ENCODE data around the gene TANGO6. TPM values are rescaled to one million over a fixed set of nuclear protein-coding genes. Genes with fewer than 3 reads are reported as not detected.

The TANGO6 gene
- total and polyA plus RNA-seq, 10 of the 15 experiments (the other 5 are each of a cell fraction or from before 2014, with no cell fraction given) = 1.1 to 20.6 (median 11.0) TPM

- ChIA-PET POLR2A (no interaction called here), RAD21 (ENCODE audit: unreplicated experiment) (interaction anchor here (0.9 kb wide), 1 partner anchor 277 kb away, joined by 3 read pairs; no protein-coding TSS in a partner anchor), CTCF (interaction anchor here (1.0 kb wide), 1 partner anchor 323 kb away, joined by 3 read pairs; no protein-coding TSS in a partner anchor), SMC1A (ENCODE audit: uncharacterized antibody, unreplicated experiment) (interaction anchor here (1.1 kb wide), 1 partner anchor 27 kb away, joined by 3 read pairs; no protein-coding TSS in a partner anchor)
- FAIRE-seq = no peak
- no peak for DNase-seq (ENCODE audit: low read depth, low spot score)
- H3K36me3 ChIP-seq (ENCODE audit: control insufficient read depth in 2 of 2, insufficient read depth in 2 of 2, low read length in 1 of 2) = no peaks in the 10 kb centered on the region
- intact Hi-C loops (cut with micrococcal nuclease; ENCODE audit: unreplicated experiment) = no loop called here
- H3K27me3 ChIP-seq (replicated peaks in 1 of 2; ENCODE audit: control insufficient read depth in 2 of 2, insufficient read depth in 2 of 2, low read length in 1 of 2) = no peaks in the 10 kb centered on the region
- H3K9me3 ChIP-seq (replicated peaks; ENCODE audit: control insufficient read depth, insufficient read depth, low read length) = no peaks in the 10 kb centered on the region
- no peak for TF ChIP-seq HDAC6 (IDR thresholded peaks at IDR 0.05; ENCODE audit: unreplicated experiment)
- TF ChIP-seq GABPA (IDR thresholded peaks at IDR 0.05; ENCODE audit: low read depth) = no peak
- no peak for TF ChIP-seq EZH2 (IDR thresholded peaks at IDR 0.05; ENCODE audit: borderline replicate concordance, control insufficient read depth, low read depth, low read length)
- TF ChIP-seq FOXM1 (IDR thresholded peaks at IDR 0.05; ENCODE audit: low read depth, low read length) = no peak
- no peak for TF ChIP-seq SP1 (IDR thresholded peaks at IDR 0.05; ENCODE audit: low read depth, low read length)
- TF ChIP-seq YBX1 (IDR thresholded peaks at IDR 0.05) = no peak
- TF ChIP-seq IRF4 (IDR thresholded peaks at IDR 0.05; ENCODE audit: low read depth, low read length) = no peak
- peaks cover 9% of the 10 kb centered on the region for H3K4me1 ChIP-seq (ENCODE audit: control insufficient read depth, insufficient read depth, low read length)
- H3K4me3 ChIP-seq = no peak overlapping the region
- H3K27ac ChIP-seq (ENCODE audit: control insufficient read depth, insufficient read depth) = no peak overlapping the region
- in situ Hi-C loops (cut with MboI) = no loop called here
- H3K79me2 ChIP-seq (ENCODE audit: control insufficient read depth, insufficient read depth, low read length) = no peaks in the 10 kb centered on the region; the same call in 1 of the 2 replicates
- H2AFZ ChIP-seq (ENCODE audit: control insufficient read depth, low read depth, low read length) = no peak overlapping the region
- no peaks in the 10 kb centered on the region for H4K20me1 ChIP-seq (ENCODE audit: control insufficient read depth, insufficient read depth)
- no peak overlapping the region for H3K4me2 ChIP-seq (ENCODE audit: control insufficient read depth, insufficient read depth)
- H3K9ac ChIP-seq (ENCODE audit: control insufficient read depth, insufficient read depth, low read length) = no peak overlapping the region
- no peak for ATAC-seq
- BruUV-seq (replicated peaks) = no TSS peak
- 97% methylated on average over 2 of the region's 2 CpGs for WGBS (ENCODE audit: insufficient coverage, insufficient replicate concordance, low lambda C conversion rate, missing lambda C conversion rate)
Measured at GRCh38 chr16:68851601-68852000, 8.3 kb downstream of the TANGO6 start.

DNA sequence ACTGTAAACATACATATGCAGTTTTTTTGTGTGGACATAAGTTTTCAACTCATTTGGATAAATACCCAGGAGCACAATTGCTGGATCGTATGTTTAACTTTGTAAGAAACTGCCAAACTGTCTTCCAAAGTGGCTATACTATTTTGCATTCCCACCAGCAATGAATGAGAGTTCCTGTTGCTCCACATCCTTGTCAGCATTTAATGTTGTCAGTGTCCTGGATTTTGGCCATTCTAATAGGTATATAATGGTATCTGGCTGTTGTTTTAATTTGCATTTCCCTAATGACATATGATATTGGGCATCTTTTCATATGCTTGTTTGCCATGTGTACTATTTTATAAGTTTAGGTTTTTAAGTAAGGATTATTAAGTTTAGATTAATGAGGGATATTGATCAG is 14.1 kb downstream of the TANGO6 start:
- BruUV-seq (replicated peaks) = no TSS peak
- Histone ChIP-seq H3K27ac (ENCODE audit: control insufficient read depth, insufficient read depth) (no peak overlapping the region), H3K79me2 (ENCODE audit: control insufficient read depth, insufficient read depth, low read length) (no peaks in the 10 kb centered on the region), H3K4me2 (ENCODE audit: control insufficient read depth, insufficient read depth) (no peak overlapping the region), H3K4me3 (no peak overlapping the region), H3K9ac (ENCODE audit: control insufficient read depth, insufficient read depth, low read length) (no peak overlapping the region), H2AFZ (ENCODE audit: control insufficient read depth, low read depth, low read length) (no peak overlapping the region), H3K27me3 (replicated peaks in 1 of 2; ENCODE audit: control insufficient read depth in 2 of 2, insufficient read depth in 2 of 2, low read length in 1 of 2) (no peaks in the 10 kb centered on the region), H4K20me1 (ENCODE audit: control insufficient read depth, insufficient read depth) (no peaks in the 10 kb centered on the region), H3K9me3 (replicated peaks; ENCODE audit: control insufficient read depth, insufficient read depth, low read length) (no peaks in the 10 kb centered on the region), H3K4me1 (ENCODE audit: control insufficient read depth, insufficient read depth, low read length) (no peaks in the 10 kb centered on the region), H3K36me3 (ENCODE audit: control insufficient read depth in 2 of 2, insufficient read depth in 2 of 2, low read length in 1 of 2) (peaks cover 3 to 8% of the 10 kb centered on the region in 2 experiments)
- ChIA-PET CTCF (interaction anchor here (0.6 to 2.2 kb wide), 2 partner anchors 10 to 195 kb away, joined by 4 to 11 read pairs; no protein-coding TSS in a partner anchor), RAD21 (ENCODE audit: unreplicated experiment) (no interaction called here), SMC1A (ENCODE audit: uncharacterized antibody, unreplicated experiment) (no interaction called here), POLR2A (no interaction called here)
- DNase-seq (ENCODE audit: low read depth, low spot score) (no peak), ATAC-seq (no peak), FAIRE-seq (no peak)
- in situ Hi-C loops (cut with MboI) = no loop called here
- intact Hi-C loops (cut with micrococcal nuclease; ENCODE audit: unreplicated experiment) = no loop called here
- WGBS (ENCODE audit: insufficient coverage, insufficient replicate concordance, low lambda C conversion rate, missing lambda C conversion rate) = 81% methylated on average over 1 of the region's 1 CpG
- TF ChIP-seq SRF (IDR thresholded peaks at IDR 0.05; ENCODE audit: low read depth in 2 of 2, low read length in 2 of 2) (no peak), IRF4 (IDR thresholded peaks at IDR 0.05; ENCODE audit: low read depth, low read length) (no peak), JUND (IDR thresholded peaks at IDR 0.05; ENCODE audit: low read depth, low read length) (no peak), FOXM1 (IDR thresholded peaks at IDR 0.05; ENCODE audit: low read depth, low read length) (no peak), RAD21 (IDR thresholded peaks at IDR 0.05; ENCODE audit: insufficient read depth, low read depth, low read length) (no peak)
- TF ChIP-seq, protein P1, sequence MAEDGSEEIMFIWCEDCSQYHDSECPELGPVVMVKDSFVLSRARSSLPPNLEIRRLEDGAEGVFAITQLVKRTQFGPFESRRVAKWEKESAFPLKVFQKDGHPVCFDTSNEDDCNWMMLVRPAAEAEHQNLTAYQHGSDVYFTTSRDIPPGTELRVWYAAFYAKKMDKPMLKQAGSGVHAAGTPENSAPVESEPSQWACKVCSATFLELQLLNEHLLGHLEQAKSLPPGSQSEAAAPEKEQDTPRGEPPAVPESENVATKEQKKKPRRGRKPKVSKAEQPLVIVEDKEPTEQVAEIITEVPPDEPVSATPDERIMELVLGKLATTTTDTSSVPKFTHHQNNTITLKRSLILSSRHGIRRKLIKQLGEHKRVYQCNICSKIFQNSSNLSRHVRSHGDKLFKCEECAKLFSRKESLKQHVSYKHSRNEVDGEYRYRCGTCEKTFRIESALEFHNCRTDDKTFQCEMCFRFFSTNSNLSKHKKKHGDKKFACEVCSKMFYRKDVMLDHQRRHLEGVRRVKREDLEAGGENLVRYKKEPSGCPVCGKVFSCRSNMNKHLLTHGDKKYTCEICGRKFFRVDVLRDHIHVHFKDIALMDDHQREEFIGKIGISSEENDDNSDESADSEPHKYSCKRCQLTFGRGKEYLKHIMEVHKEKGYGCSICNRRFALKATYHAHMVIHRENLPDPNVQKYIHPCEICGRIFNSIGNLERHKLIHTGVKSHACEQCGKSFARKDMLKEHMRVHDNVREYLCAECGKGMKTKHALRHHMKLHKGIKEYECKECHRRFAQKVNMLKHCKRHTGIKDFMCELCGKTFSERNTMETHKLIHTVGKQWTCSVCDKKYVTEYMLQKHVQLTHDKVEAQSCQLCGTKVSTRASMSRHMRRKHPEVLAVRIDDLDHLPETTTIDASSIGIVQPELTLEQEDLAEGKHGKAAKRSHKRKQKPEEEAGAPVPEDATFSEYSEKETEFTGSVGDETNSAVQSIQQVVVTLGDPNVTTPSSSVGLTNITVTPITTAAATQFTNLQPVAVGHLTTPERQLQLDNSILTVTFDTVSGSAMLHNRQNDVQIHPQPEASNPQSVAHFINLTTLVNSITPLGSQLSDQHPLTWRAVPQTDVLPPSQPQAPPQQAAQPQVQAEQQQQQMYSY (CRISPR knock-in tag; IDR thresholded peaks at IDR 0.05) = no peak
